H9 (cell line): ENCODE measurements around the gene AACS. TPM values are rescaled to one million over a fixed set of nuclear protein-coding genes. Genes with fewer than 3 reads are reported as not detected.

Source experiments
- DNase-seq: peaks from one replicate; pipeline ENCODE4 v3.0.0-alpha.2; 2017
- H2AFZ ChIP-seq: one replicate; pipeline ENCODE4 v1.6.1; 2013; ENCODE audit warnings: mild to moderate bottlenecking, low read length, control low read depth, moderate library complexity
- H2AK5ac ChIP-seq: 2 replicates; pipeline ENCODE4 v1.6.1; 2013; ENCODE audit warnings: low read length, control low read depth, mixed read lengths; ENCODE audit not compliant: insufficient read length
- H2BK120ac ChIP-seq: one replicate; pipeline ENCODE4 v1.6.1; 2013; ENCODE audit warnings: low read depth, mild to moderate bottlenecking, low read length, control low read depth, inconsistent platforms; ENCODE audit not compliant: poor library complexity, severe bottlenecking
- H2BK12ac ChIP-seq: 2 replicates; pipeline ENCODE4 v1.6.1; 2013; ENCODE audit warnings: low read length, control low read depth, mixed read lengths, low read depth; ENCODE audit not compliant: insufficient read length
- H2BK15ac ChIP-seq: 2 replicates; pipeline ENCODE4 v1.6.1; 2013; ENCODE audit warnings: low read depth, low read length, control low read depth
- H2BK20ac ChIP-seq: one replicate; pipeline ENCODE4 v1.6.1; 2013; ENCODE audit warnings: low read depth, mild to moderate bottlenecking, low read length, control low read depth, inconsistent platforms; ENCODE audit not compliant: poor library complexity, severe bottlenecking
- H2BK5ac ChIP-seq: 2 replicates; pipeline ENCODE4 v1.6.1; 2013; ENCODE audit warnings: low read length, control low read depth, mixed read lengths; ENCODE audit not compliant: insufficient read length
- H3K14ac ChIP-seq: 2 replicates; pipeline ENCODE4 v1.6.1; 2013; ENCODE audit warnings: low read length, control low read depth; ENCODE audit not compliant: insufficient read depth
- H3K18ac ChIP-seq: 2 replicates; pipeline ENCODE4 v1.6.1; 2013; ENCODE audit warnings: low read depth, mild to moderate bottlenecking, mixed read lengths, low read length, control low read depth; ENCODE audit not compliant: insufficient read length
- H3K23ac ChIP-seq: 2 replicates; pipeline ENCODE4 v1.6.1; 2013; ENCODE audit warnings: low read length, control low read depth, mixed read lengths, low read depth; ENCODE audit not compliant: insufficient read length
- H3K23me2 ChIP-seq: 2 replicates; pipeline ENCODE4 v1.6.1; 2013; ENCODE audit warnings: low read depth, mild to moderate bottlenecking, mixed read lengths, low read length, control low read depth; ENCODE audit not compliant: insufficient read length, poor library complexity, severe bottlenecking
- H3K27ac ChIP-seq: 2 replicates; pipeline ENCODE4 v1.5.1; 2013; ENCODE audit warnings: low read length, control low read depth, mixed read lengths, low read depth; ENCODE audit not compliant: insufficient read length
- H3K27me3 ChIP-seq: 2 replicates; pipeline ENCODE4 v1.6.1; 2013; ENCODE audit warnings: low read length, control low read depth, inconsistent platforms; ENCODE audit not compliant: insufficient read depth
- H3K4ac ChIP-seq: 2 replicates; pipeline ENCODE4 v1.6.1; 2013; ENCODE audit warnings: low read depth, mild to moderate bottlenecking, control low read depth, inconsistent platforms, low read length, moderate library complexity
- H3K4me1 ChIP-seq: 2 replicates; pipeline ENCODE4 v1.6.1; 2013; ENCODE audit warnings: low read length, control low read depth, inconsistent platforms; ENCODE audit not compliant: insufficient read depth
- H3K4me2 ChIP-seq: 2 replicates; pipeline ENCODE4 v1.6.1; 2013; ENCODE audit warnings: low read length, control low read depth, mixed read lengths; ENCODE audit not compliant: insufficient read length, insufficient read depth
- H3K56ac ChIP-seq: 2 replicates; pipeline ENCODE4 v1.6.1; 2013; ENCODE audit warnings: low read depth, mild to moderate bottlenecking, mixed read lengths, low read length, control low read depth; ENCODE audit not compliant: insufficient read length
- H3K79me1 ChIP-seq: 2 replicates; pipeline ENCODE4 v1.6.1; 2013; ENCODE audit warnings: low read depth, mild to moderate bottlenecking, moderate library complexity, low read length, control low read depth, inconsistent platforms; ENCODE audit not compliant: insufficient read depth, poor library complexity, severe bottlenecking
- H3K79me2 ChIP-seq: 2 replicates; pipeline ENCODE4 v1.6.1; 2013; ENCODE audit warnings: low read length, control low read depth, inconsistent platforms; ENCODE audit not compliant: insufficient read depth
- H3K9ac ChIP-seq: 2 replicates; pipeline ENCODE4 v1.6.1; 2013; ENCODE audit warnings: low read length, control low read depth, mixed read lengths; ENCODE audit not compliant: insufficient read length; ENCODE audit errors: extremely low read depth
- H3K9me3 ChIP-seq: one replicate; pipeline ENCODE4 v1.6.1; 2013; ENCODE audit warnings: low read depth, low read length, inconsistent platforms; ENCODE audit not compliant: control insufficient read depth
- H3T11ph ChIP-seq: one replicate; pipeline ENCODE4 v1.6.1; 2013; ENCODE audit warnings: mild to moderate bottlenecking, low read length, control low read depth, inconsistent platforms
- H4K20me1 ChIP-seq: one replicate; pipeline ENCODE4 v1.6.1; 2013; ENCODE audit not compliant: control insufficient read depth, insufficient read length, insufficient read depth
- H4K5ac ChIP-seq: 2 replicates; pipeline ENCODE4 v1.6.1; 2013; ENCODE audit warnings: low read depth, mild to moderate bottlenecking, mixed read lengths, low read length, control low read depth; ENCODE audit not compliant: insufficient read length
- H4K8ac ChIP-seq: replicated peaks from 2 replicates; pipeline ENCODE4 v1.6.1; 2013; ENCODE audit warnings: low read length, control low read depth, mixed read lengths, low read depth; ENCODE audit not compliant: insufficient read length
- H4K91ac ChIP-seq: 2 replicates; pipeline ENCODE4 v1.6.1; 2013; ENCODE audit warnings: low read depth, mild to moderate bottlenecking, moderate library complexity, mixed read lengths, low read length, control low read depth; ENCODE audit not compliant: insufficient read length
- H3K27ac Mint-ChIP-seq, 3 experiments: 2 replicates in 2 of 3; 3 replicates in 1 of 3; pipeline ENCODE4 v1.8.0; 2020 to 2021; ENCODE audit warnings: mixed read lengths in 3 of 3, mild to moderate bottlenecking in 1 of 3, moderate library complexity in 1 of 3
- H3K27me3 Mint-ChIP-seq: 2 replicates; pipeline ENCODE4 v1.8.0; 2021; ENCODE audit warnings: low read depth, mild to moderate bottlenecking, moderate library complexity, mixed read lengths
- H3K36me3 Mint-ChIP-seq, 3 experiments: 2 replicates in 2 of 3; 3 replicates in 1 of 3; pipeline ENCODE4 v1.8.0; 2020 to 2021; ENCODE audit warnings: low read depth in 3 of 3, mixed read lengths in 3 of 3; ENCODE audit not compliant: insufficient read depth in 1 of 3
- H3K4me1 Mint-ChIP-seq, 2 experiments: 2 replicates each; pipeline ENCODE4 v1.8.0; 2020; ENCODE audit warnings: mixed read lengths in 2 of 2
- H3K4me3 Mint-ChIP-seq, 2 experiments: 2 replicates in 1 of 2; 3 replicates in 1 of 2; pipeline ENCODE4 v1.8.0; 2020 to 2021; ENCODE audit warnings: mild to moderate bottlenecking in 2 of 2, mixed read lengths in 2 of 2, moderate library complexity in 1 of 2
- H3K9me3 Mint-ChIP-seq, 2 experiments: 2 replicates in 1 of 2; 3 replicates in 1 of 2; pipeline ENCODE4 v1.8.0; 2020; ENCODE audit warnings: mild to moderate bottlenecking in 2 of 2, mixed read lengths in 2 of 2, moderate library complexity in 1 of 2
- CTCF ChIP-seq: fragments of 200-600 bp; sonication (generic); conservative IDR thresholded peaks from 3 replicates; pipeline ENCODE4 v1.8.0; 2021; ENCODE audit warnings: antibody characterized with exemption, mild to moderate bottlenecking
- WGBS: extraction: QIAGEN DNeasy Blood & Tissue Kit; methylation state at CpG from one replicate; pipeline ENCODE4 v1.1.7; 2013; ENCODE audit warnings: missing lambda C conversion rate, low lambda C conversion rate, mixed read lengths; ENCODE audit not compliant: insufficient read length; ENCODE audit errors: extremely low coverage; 5-methylcytosine and 5-hydroxymethylcytosine counted together
- total RNA-seq: library from RNA; stranded (reverse); gene quantifications from 2 replicates; pipeline ENCODE4 v1.2.1, GENCODE V29; 2021

Gene AACS
- total RNA-seq, 1 experiment from 2014 or later, result 35.0 TPM

GRCh38 chr12:125189502-125189901, 124.3 kb downstream of the AACS start:
- TF ChIP-seq CTCF, result no peak
- no peak overlapping the region for H3K9ac ChIP-seq
- H3K4me1 ChIP-seq, result peaks cover 23% of the 10 kb centered on the region
- H3K18ac ChIP-seq, result no peak overlapping the region
- peaks cover 31% of the 10 kb centered on the region for H3K23me2 ChIP-seq
- no peak overlapping the region for H3T11ph ChIP-seq
- H2BK120ac ChIP-seq, result no peak overlapping the region
- H4K20me1 ChIP-seq, result no peaks in the 10 kb centered on the region
- no CpG with 5 or more reads among the region's 8 CpGs for WGBS
- H3K14ac ChIP-seq, result no peak overlapping the region
- peak overlapping the region; percentile 91 for H3K4me2 ChIP-seq
- H3K36me3 Mint-ChIP-seq, result peaks cover 0 to 7% (median 4%) of the 10 kb centered on the region in 3 experiments; a peak in 4 of 7 replicates
- no peak overlapping the region for H4K8ac ChIP-seq
- H3K4me3 Mint-ChIP-seq, result peak overlapping the region; percentile 45 to 92
- no peak overlapping the region for H2BK12ac ChIP-seq
- no peaks in the 10 kb centered on the region; the same call in 1 of the 2 replicates for H3K27me3 ChIP-seq
- H3K27me3 Mint-ChIP-seq, result peaks cover 87% of the 10 kb centered on the region
- peak overlapping the region in 1 of 3 experiments; percentile 98; a peak in 2 of 7 replicates for H3K27ac Mint-ChIP-seq
- no peak overlapping the region for H4K5ac ChIP-seq
- no peak for DNase-seq
- no peak overlapping the region for H3K56ac ChIP-seq
- H4K91ac ChIP-seq, result no peak overlapping the region
- peaks cover 12% of the 10 kb centered on the region for H3K79me2 ChIP-seq
- H2BK15ac ChIP-seq, result no peak overlapping the region
- peaks cover 57 to 68% of the 10 kb centered on the region in 2 experiments for H3K4me1 Mint-ChIP-seq
- H2BK20ac ChIP-seq, result no peak overlapping the region
- H3K9me3 Mint-ChIP-seq, result no peaks in the 10 kb centered on the region; a peak in 1 of 5 replicates
- peaks cover 6% of the 10 kb centered on the region for H3K79me1 ChIP-seq
- no peaks in the 10 kb centered on the region for H3K9me3 ChIP-seq
- H3K23ac ChIP-seq, result no peak overlapping the region
- no peak overlapping the region for H2AFZ ChIP-seq
- H3K4ac ChIP-seq, result no peak overlapping the region
- no peak overlapping the region for H2AK5ac ChIP-seq
- H2BK5ac ChIP-seq, result no peak overlapping the region
- no peak overlapping the region for H3K27ac ChIP-seq
